ENCODE data around the gene EIF4E1B.

Gene EIF4E1B

GRCh38 chr5:176642675-176643490 lies 12.4 kb downstream of the EIF4E1B start:
- in situ Hi-C loops (cut with HindIII; ENCODE audit: low pct_ligation_motif_present, low pct_unique_long_range_greater_than_20kb, low sequenced_read_pairs): no loop called here
- no peak for DNase-seq

- DNase-seq: no peak
- in situ Hi-C loops (cut with HindIII; ENCODE audit: low pct_ligation_motif_present, low pct_unique_long_range_greater_than_20kb, low sequenced_read_pairs): no loop called here
Measured at GRCh38 chr5:176643491-176644219, 13.2 kb downstream of the EIF4E1B start.

GRCh38 chr5:176644294-176644693 lies 13.8 kb downstream of the EIF4E1B start:
- no peak for DNase-seq

GRCh38 chr5:176644878-176645670 lies 14.6 kb downstream of the EIF4E1B start:
- no peak for DNase-seq
- in situ Hi-C loops (cut with HindIII; ENCODE audit: low pct_ligation_motif_present, low pct_unique_long_range_greater_than_20kb, low sequenced_read_pairs): no loop called here

More at GRCh38 chr5:176644294-176644693, 13.8 kb downstream of the EIF4E1B start:
- in situ Hi-C loops (cut with HindIII; ENCODE audit: low pct_ligation_motif_present, low pct_unique_long_range_greater_than_20kb, low sequenced_read_pairs): no loop called here

- DNase-seq: no peak
- in situ Hi-C loops (cut with HindIII; ENCODE audit: low pct_ligation_motif_present, low pct_unique_long_range_greater_than_20kb, low sequenced_read_pairs): no loop called here
Measured at GRCh38 chr5:176646049-176646706, 15.7 kb downstream of the EIF4E1B start.

- in situ Hi-C loops (cut with HindIII; ENCODE audit: low pct_ligation_motif_present, low pct_unique_long_range_greater_than_20kb, low sequenced_read_pairs): no loop called here
- DNase-seq: no peak
Measured at GRCh38 chr5:176646707-176647029, 16.2 kb downstream of the EIF4E1B start.

GRCh38 chr5:176647030-176647842 lies 16.8 kb downstream of the EIF4E1B start, which contains the start of gene TSPAN17:
Gene TSPAN17, plus strand, starts transcription at chr5:176647484. Its CDS starts 132 bp downstream, at chr5:176647616.
- peak; percentile 98 for DNase-seq
- in situ Hi-C loops (cut with HindIII; ENCODE audit: low pct_ligation_motif_present, low pct_unique_long_range_greater_than_20kb, low sequenced_read_pairs): no loop called here

GRCh38 chr5:176647843-176648473 lies 17.5 kb downstream of the EIF4E1B start:
- in situ Hi-C loops (cut with HindIII; ENCODE audit: low pct_ligation_motif_present, low pct_unique_long_range_greater_than_20kb, low sequenced_read_pairs): no loop called here
- DNase-seq: peak; percentile 40

- no peak for DNase-seq
- in situ Hi-C loops (cut with HindIII; ENCODE audit: low pct_ligation_motif_present, low pct_unique_long_range_greater_than_20kb, low sequenced_read_pairs): no loop called here
Measured at GRCh38 chr5:176648474-176649194, 18.2 kb downstream of the EIF4E1B start.

GRCh38 chr5:176650354-176650884 lies 19.9 kb downstream of the EIF4E1B start:
- no peak for DNase-seq
- in situ Hi-C loops (cut with HindIII; ENCODE audit: low pct_ligation_motif_present, low pct_unique_long_range_greater_than_20kb, low sequenced_read_pairs): no loop called here

GRCh38 chr5:176651472-176651980 lies 21.1 kb downstream of the EIF4E1B start:
- DNase-seq: no peak
- in situ Hi-C loops (cut with HindIII; ENCODE audit: low pct_ligation_motif_present, low pct_unique_long_range_greater_than_20kb, low sequenced_read_pairs): no loop called here

GRCh38 chr5:176652136-176652535 lies 21.7 kb downstream of the EIF4E1B start:
- no peak for DNase-seq
- in situ Hi-C loops (cut with HindIII; ENCODE audit: low pct_ligation_motif_present, low pct_unique_long_range_greater_than_20kb, low sequenced_read_pairs): no loop called here

GRCh38 chr5:176653401-176654385 lies 23.2 kb downstream of the EIF4E1B start:
- DNase-seq: no peak
- in situ Hi-C loops (cut with HindIII; ENCODE audit: low pct_ligation_motif_present, low pct_unique_long_range_greater_than_20kb, low sequenced_read_pairs): no loop called here

GRCh38 chr5:176654856-176655255 lies 24.4 kb downstream of the EIF4E1B start:
- in situ Hi-C loops (cut with HindIII; ENCODE audit: low pct_ligation_motif_present, low pct_unique_long_range_greater_than_20kb, low sequenced_read_pairs): no loop called here
- no peak for DNase-seq

GRCh38 chr5:176656467-176656990 lies 26.1 kb downstream of the EIF4E1B start:
- no peak for DNase-seq
- in situ Hi-C loops (cut with HindIII; ENCODE audit: low pct_ligation_motif_present, low pct_unique_long_range_greater_than_20kb, low sequenced_read_pairs): no loop called here
